ENCODE data around the gene DUSP10. TPM values are rescaled to one million over a fixed set of nuclear protein-coding genes. Genes with fewer than 3 reads are reported as not detected.

DUSP10 gene
- total and polyA plus RNA-seq, 2 donors (not counting 1 experiment from before 2014, with no cell fraction given), result 22.8 to 37.7 TPM

DNA sequence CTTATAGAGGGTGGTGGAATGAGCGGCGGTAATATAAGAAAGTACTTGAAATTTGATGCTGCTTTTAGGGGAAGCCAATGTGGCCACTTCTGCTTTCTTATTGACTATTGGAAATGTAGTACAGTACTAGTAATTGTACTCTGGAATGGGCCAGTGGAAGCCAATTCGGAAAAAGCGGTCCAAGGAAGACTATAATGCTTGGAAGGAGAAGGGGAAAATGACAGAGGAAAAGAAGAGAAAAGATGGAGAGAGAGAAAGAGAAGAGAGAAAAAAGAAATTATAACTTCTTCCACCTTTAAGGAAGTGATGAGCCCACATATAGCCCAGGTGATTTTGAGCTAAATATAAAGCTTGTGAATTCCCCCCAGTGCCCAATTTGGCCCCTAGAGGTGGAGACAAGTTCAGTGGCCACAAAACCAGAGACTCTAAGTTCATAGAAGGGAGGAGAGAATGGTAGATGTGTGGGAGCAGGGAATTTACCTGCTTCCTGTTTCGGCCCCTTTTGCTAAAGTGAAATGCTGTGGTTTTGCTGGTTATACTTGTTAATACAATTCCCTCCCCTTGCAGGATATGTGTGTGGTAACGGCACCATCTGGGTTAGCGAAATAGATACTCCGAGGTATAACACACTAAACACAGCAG, 35.7 kb upstream of the DUSP10 start:
- TF ChIP-seq, protein P1, sequence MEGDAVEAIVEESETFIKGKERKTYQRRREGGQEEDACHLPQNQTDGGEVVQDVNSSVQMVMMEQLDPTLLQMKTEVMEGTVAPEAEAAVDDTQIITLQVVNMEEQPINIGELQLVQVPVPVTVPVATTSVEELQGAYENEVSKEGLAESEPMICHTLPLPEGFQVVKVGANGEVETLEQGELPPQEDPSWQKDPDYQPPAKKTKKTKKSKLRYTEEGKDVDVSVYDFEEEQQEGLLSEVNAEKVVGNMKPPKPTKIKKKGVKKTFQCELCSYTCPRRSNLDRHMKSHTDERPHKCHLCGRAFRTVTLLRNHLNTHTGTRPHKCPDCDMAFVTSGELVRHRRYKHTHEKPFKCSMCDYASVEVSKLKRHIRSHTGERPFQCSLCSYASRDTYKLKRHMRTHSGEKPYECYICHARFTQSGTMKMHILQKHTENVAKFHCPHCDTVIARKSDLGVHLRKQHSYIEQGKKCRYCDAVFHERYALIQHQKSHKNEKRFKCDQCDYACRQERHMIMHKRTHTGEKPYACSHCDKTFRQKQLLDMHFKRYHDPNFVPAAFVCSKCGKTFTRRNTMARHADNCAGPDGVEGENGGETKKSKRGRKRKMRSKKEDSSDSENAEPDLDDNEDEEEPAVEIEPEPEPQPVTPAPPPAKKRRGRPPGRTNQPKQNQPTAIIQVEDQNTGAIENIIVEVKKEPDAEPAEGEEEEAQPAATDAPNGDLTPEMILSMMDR (IDR thresholded peaks at IDR 0.05), result no peak
- no peak for TF ChIP-seq EZH2 (IDR thresholded peaks at IDR 0.05; ENCODE audit: borderline replicate concordance, insufficient read depth, low read depth, low read length, poor library complexity, severe bottlenecking)
- H3K4me1 Mint-ChIP-seq, result peaks cover 65% of the 10 kb centered on the region
- Histone ChIP-seq H3K79me2 (ENCODE audit: control insufficient read depth, insufficient read depth, low read length) (no peaks in the 10 kb centered on the region), H3K36me3 (replicated peaks in 1 of 2; ENCODE audit: control extremely low read depth in 1 of 2, control insufficient read depth in 1 of 2, extremely low read depth in 1 of 2, insufficient read depth in 2 of 2, low read length in 1 of 2) (no peaks in the 10 kb centered on the region), H3K27me3 (replicated peaks in 1 of 4; ENCODE audit: control extremely low read depth in 1 of 4, control insufficient read depth in 3 of 4, insufficient read depth in 4 of 4, low read length in 3 of 4) (no peaks in the 10 kb centered on the region), H4K20me1 (ENCODE audit: control insufficient read depth, insufficient read depth, low read length, poor library complexity, severe bottlenecking) (no peaks in the 10 kb centered on the region), H3K4me3 (ENCODE audit: control extremely low read depth in 1 of 5, extremely low read depth in 1 of 5, insufficient read depth in 1 of 5, low read depth in 2 of 5, low read length in 4 of 5) (peak overlapping the region in 4 of 5 experiments; percentile 3 to 49 (median 26)), H3K9me3 (ENCODE audit: control extremely low read depth in 1 of 3, control insufficient read depth in 2 of 3, insufficient read depth in 1 of 3, low read length in 2 of 3) (no peaks in the 10 kb centered on the region), H3K4me2 (replicated peaks; ENCODE audit: low read depth, low read length, poor library complexity, severe bottlenecking) (peak overlapping the region; percentile 72), H3K9ac (ENCODE audit: low read length) (peak overlapping the region; percentile 49), H3K4me1 (ENCODE audit: control insufficient read depth in 2 of 2, insufficient read depth in 2 of 2, low read length in 2 of 2) (peaks cover 54 to 64% of the 10 kb centered on the region in 2 donors), H3K27ac (ENCODE audit: low read length in 2 of 2) (peak overlapping the region; percentile 80 to 88), H2AFZ (ENCODE audit: insufficient read depth, low read depth, low read length, poor library complexity, severe bottlenecking) (no peak overlapping the region)
- H3K27me3 Mint-ChIP-seq, result no peaks in the 10 kb centered on the region
- ATAC-seq (ENCODE audit: low read depth) (peak; percentile 62), DNase-seq (peak; percentile 91)
- ChIA-PET POLR2A (interaction anchor here (0.6 to 3.2 kb wide), 5 partner anchors 11 to 1733 kb away, joined by 3 to 23 read pairs (median 13); partner anchors contain the start of gene DUSP10), CTCF (interaction anchor here (0.6 to 2.8 kb wide), 9 partner anchors 10 to 300 kb away, joined by 3 to 18 read pairs (median 4); partner anchors contain the start of gene DUSP10)
- H3K27ac Mint-ChIP-seq, result peak overlapping the region; percentile 91
- intact Hi-C loops (cut with micrococcal nuclease), result loop anchor here (1.0 kb wide), 5 partner anchors 16 to 69 kb away; no protein-coding TSS in a partner anchor
- 5% methylated on average over 4 of the region's 8 CpGs for WGBS (ENCODE audit: insufficient coverage)
- peak overlapping the region; percentile 79 for H3K4me3 Mint-ChIP-seq
- H3K9me3 Mint-ChIP-seq (ENCODE audit: insufficient read depth), result no peaks in the 10 kb centered on the region

Data from B cell (primary cell).